Colonic mucosa (tissue), 4 donors: ENCODE results near the gene ERAP2. TPM values are rescaled to one million over a fixed set of nuclear protein-coding genes. Genes with fewer than 3 reads are reported as not detected.

ENCODE experiments used
- DNase-seq: peaks from one replicate; pipeline ENCODE4 v3.0.0-alpha.2; 2020
- H3K27ac ChIP-seq: fragments of 200-600 bp; one replicate; pipeline ENCODE4 v1.8.0; 2021
- H3K27me3 ChIP-seq: fragments of 200-600 bp; one replicate; pipeline ENCODE4 v1.8.0; 2021
- H3K36me3 ChIP-seq: fragments of 200-600 bp; one replicate; pipeline ENCODE4 v1.8.0; 2021
- H3K4me1 ChIP-seq: fragments of 200-600 bp; one replicate; pipeline ENCODE4 v1.8.0; 2021; ENCODE audit warnings: mild to moderate bottlenecking
- H3K4me3 ChIP-seq: fragments of 200-600 bp; one replicate; pipeline ENCODE4 v1.8.0; 2021
- H3K9ac ChIP-seq, 2 donors: one replicate each; pipeline ENCODE4 v1.7.0; 2013; ENCODE audit warnings: control low read depth in 2 of 2, low read depth in 2 of 2, low read length in 2 of 2
- H3K9me3 ChIP-seq: fragments of 200-600 bp; one replicate; pipeline ENCODE4 v1.8.0; 2021
- intact Hi-C: fragments of 100-400 bp; cut with DNase I; formaldehyde crosslinking; loops from one replicate; pipeline ENCODE4 v1.14.1; 2022
- total RNA-seq, 2 donors: library from RNA; stranded (reverse); fragmentation: NEBNext Ultra II Directional in 1 of 2; extraction: Animal tissue kit (Norgen Biotek cat#: 25700) in 1 of 2; gene quantifications; one replicate each; pipeline ENCODE4 v1.2.1, GENCODE V29; 2021
- TF ChIP-seq, protein P1 (sequence below): fragments of 200-600 bp; IDR thresholded peaks from one replicate; pipeline ENCODE4 v1.8.0; 2022; ENCODE audit warnings: antibody characterized with exemption, mild to moderate bottlenecking
- donor health status: healthy.
- donor health status: DM: no; HTN: no; CAD: no.
- donor health status: DM: no; HTN: no; CAD: no.

Gene ERAP2
- total RNA-seq, 2 donors from 2014 or later, result 18.3 to 26.7 TPM

DNA sequence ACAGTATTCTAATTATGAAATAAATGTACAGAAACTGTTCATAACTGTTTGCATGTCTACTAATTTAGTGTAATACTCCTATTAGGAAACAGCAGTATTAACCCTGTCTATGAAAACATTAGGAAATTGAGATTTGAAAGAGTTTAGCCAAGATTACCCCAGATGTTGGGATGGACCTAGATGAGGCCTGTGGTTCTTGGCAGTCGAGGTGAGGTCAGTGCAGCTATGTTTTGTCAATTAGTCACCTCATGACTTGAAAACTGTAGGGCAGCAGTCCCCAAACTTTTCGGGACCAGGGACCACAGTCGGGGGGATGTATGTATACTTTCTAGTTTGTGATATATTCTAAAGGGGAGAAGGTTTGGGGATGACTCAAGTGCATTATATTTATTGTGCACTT is 64.3 kb downstream of the ERAP2 start:
- no peaks in the 10 kb centered on the region for H3K36me3 ChIP-seq
- peaks cover 7% of the 10 kb centered on the region for H3K4me1 ChIP-seq
- DNase-seq, result no peak
- no peaks in the 10 kb centered on the region for H3K9me3 ChIP-seq
- TF ChIP-seq, protein P1, sequence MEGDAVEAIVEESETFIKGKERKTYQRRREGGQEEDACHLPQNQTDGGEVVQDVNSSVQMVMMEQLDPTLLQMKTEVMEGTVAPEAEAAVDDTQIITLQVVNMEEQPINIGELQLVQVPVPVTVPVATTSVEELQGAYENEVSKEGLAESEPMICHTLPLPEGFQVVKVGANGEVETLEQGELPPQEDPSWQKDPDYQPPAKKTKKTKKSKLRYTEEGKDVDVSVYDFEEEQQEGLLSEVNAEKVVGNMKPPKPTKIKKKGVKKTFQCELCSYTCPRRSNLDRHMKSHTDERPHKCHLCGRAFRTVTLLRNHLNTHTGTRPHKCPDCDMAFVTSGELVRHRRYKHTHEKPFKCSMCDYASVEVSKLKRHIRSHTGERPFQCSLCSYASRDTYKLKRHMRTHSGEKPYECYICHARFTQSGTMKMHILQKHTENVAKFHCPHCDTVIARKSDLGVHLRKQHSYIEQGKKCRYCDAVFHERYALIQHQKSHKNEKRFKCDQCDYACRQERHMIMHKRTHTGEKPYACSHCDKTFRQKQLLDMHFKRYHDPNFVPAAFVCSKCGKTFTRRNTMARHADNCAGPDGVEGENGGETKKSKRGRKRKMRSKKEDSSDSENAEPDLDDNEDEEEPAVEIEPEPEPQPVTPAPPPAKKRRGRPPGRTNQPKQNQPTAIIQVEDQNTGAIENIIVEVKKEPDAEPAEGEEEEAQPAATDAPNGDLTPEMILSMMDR, result no peak
- no peak overlapping the region for H3K4me3 ChIP-seq
- intact Hi-C loops, result no loop called here
- H3K27me3 ChIP-seq, result no peaks in the 10 kb centered on the region
- no peak overlapping the region for H3K9ac ChIP-seq
- H3K27ac ChIP-seq, result no peak overlapping the region

DNA sequence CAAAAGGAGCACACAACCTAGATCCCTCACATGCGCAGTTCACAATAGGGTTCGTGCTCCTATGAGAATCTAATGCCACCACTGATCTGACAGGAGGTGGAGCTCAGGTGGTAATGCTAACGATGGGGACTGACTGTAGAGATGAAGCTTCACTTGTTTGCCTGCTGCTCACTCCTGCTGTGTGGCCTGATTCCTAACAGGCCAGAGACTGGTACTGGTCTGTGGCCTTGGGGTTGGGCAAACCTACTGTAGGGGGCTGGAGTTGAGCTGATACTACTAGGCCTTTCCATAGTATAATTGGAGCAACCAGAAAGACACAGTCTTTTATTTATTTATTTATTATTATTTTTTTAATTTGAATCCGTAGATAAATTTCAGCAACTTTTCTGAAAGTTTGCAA is 64.8 kb downstream of the ERAP2 start:
- H3K4me3 ChIP-seq, result no peak overlapping the region
- no peaks in the 10 kb centered on the region for H3K36me3 ChIP-seq
- DNase-seq, result no peak
- H3K9ac ChIP-seq, result no peak overlapping the region
- intact Hi-C loops, result no loop called here
- H3K4me1 ChIP-seq, result peaks cover 7% of the 10 kb centered on the region
- TF ChIP-seq, protein P1, result no peak
- no peaks in the 10 kb centered on the region for H3K9me3 ChIP-seq
- H3K27ac ChIP-seq, result no peak overlapping the region
- no peaks in the 10 kb centered on the region for H3K27me3 ChIP-seq

DNA sequence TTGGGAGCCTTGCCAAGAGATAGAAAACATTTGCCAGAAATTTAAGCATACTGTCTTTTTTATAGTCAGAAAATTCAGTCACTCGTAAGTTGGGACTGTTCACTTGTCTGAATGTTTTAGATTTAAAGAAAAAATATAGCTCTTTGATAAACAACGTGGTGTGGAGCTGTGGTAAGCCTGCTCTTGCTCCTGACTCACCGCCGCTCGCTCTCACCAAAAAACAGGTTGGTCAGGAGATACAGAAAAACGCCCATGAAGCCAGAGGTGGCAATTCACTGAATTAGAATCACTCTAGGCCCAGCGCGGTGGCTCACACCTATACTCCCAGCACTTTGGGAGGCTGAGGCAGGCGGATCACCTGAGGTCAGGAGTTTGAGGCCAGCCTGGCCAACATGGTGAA is 65.8 kb downstream of the ERAP2 start:
- peaks cover 6% of the 10 kb centered on the region for H3K4me1 ChIP-seq
- H3K36me3 ChIP-seq, result no peaks in the 10 kb centered on the region
- H3K4me3 ChIP-seq, result no peak overlapping the region
- no peaks in the 10 kb centered on the region for H3K9me3 ChIP-seq
- no peak overlapping the region for H3K27ac ChIP-seq
- H3K27me3 ChIP-seq, result no peaks in the 10 kb centered on the region
- intact Hi-C loops, result no loop called here
- TF ChIP-seq, protein P1, result no peak
- H3K9ac ChIP-seq, result no peak overlapping the region
- DNase-seq, result no peak

DNA sequence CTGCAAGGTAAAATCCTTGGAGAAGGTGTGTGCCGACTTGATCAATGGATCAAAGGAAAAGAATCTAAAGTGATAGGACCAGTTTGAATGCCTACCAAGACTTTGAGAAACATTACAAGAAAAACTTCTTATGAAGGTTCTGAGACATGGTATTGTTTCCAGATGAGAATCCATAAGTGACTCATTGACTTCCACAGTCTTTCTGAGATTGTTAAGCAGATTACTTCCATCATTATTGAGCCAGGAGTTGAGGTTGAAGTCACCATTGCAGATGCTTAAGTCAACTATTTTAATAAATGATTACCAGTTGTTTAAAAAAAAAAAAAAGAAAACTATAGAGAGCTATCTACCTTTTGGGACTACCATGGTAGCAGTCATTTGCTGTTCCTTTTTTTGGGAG is 66.6 kb downstream of the ERAP2 start:
- no peaks in the 10 kb centered on the region for H3K4me1 ChIP-seq

DNA sequence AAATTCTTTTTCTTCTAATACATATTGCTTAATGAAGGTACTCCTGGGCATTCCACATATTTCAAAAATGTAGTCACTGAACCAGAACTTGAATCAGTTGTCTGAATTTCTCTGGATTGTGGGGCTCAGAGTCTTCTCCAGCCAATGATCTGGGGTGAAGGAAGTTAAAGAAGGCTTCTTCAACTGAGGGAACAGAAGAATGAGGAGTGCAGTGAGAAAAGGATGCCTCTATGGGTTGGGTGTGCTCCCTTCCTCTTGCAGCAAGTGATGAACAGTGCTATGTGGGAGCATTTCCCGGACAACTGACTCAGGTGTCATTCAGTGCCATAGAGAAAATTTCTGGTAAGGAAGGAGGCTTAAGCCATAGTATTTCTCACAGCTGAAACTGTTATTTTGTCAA is 67.5 kb downstream of the ERAP2 start:
- intact Hi-C loops, result no loop called here
- no peaks in the 10 kb centered on the region for H3K27me3 ChIP-seq
- DNase-seq, result no peak
- no peak overlapping the region for H3K4me3 ChIP-seq
- no peaks in the 10 kb centered on the region for H3K9me3 ChIP-seq
- no peaks in the 10 kb centered on the region for H3K36me3 ChIP-seq
- no peak overlapping the region for H3K27ac ChIP-seq
- TF ChIP-seq, protein P1, result no peak
- no peaks in the 10 kb centered on the region for H3K4me1 ChIP-seq
- H3K9ac ChIP-seq, result no peak overlapping the region

More for the DNA sequence above, 66.6 kb downstream of the ERAP2 start:
- Histone ChIP-seq H3K4me3 (no peak overlapping the region), H3K9me3 (no peaks in the 10 kb centered on the region), H3K27me3 (no peaks in the 10 kb centered on the region), H3K27ac (no peak overlapping the region), H3K36me3 (no peaks in the 10 kb centered on the region), H3K9ac (no peak overlapping the region)
- TF ChIP-seq, protein P1, result no peak
- no peak for DNase-seq
- intact Hi-C loops, result no loop called here
